Stimulated activated CD8-positive, alpha-beta memory T cell treated with anti-CD3 and anti-CD28 coated beads, Interleukin-15, amount 100 ng/mL, for 1 hour (primary cell): ENCODE data around the gene SCAPER.
"Not testable (repeated sequence)": the region's sequence is repeated elsewhere in the genome, so short reads cannot be mapped to it uniquely, and the experiment has no call there.

Experiments used
- DNase-seq: peaks from one replicate; pipeline ENCODE4 v3.0.0-alpha.2; 2020; ENCODE audit warnings: low read depth

SCAPER gene

GRCh38 chr15:76572983-76573314, 332.2 kb downstream of the SCAPER start:
- no peak for DNase-seq

- DNase-seq = no peak
Observed at GRCh38 chr15:76566276-76566675, 338.9 kb downstream of the SCAPER start.

GRCh38 chr15:76565366-76565765, 339.8 kb downstream of the SCAPER start:
- DNase-seq = no peak

GRCh38 chr15:76555247-76555646, 349.9 kb downstream of the SCAPER start:
- DNase-seq = no peak

GRCh38 chr15:76553564-76553963, 351.6 kb downstream of the SCAPER start:
- no peak for DNase-seq

- DNase-seq = no peak
Observed at GRCh38 chr15:76553102-76553501, 352.0 kb downstream of the SCAPER start.

- DNase-seq = no peak
Observed at GRCh38 chr15:76546805-76547204, 358.3 kb downstream of the SCAPER start.

GRCh38 chr15:76533995-76534394, 371.1 kb downstream of the SCAPER start:
- no peak for DNase-seq

- DNase-seq = no peak
Observed at GRCh38 chr15:76533060-76533820, 371.9 kb downstream of the SCAPER start.

- DNase-seq = no peak
Observed at GRCh38 chr15:76529911-76530310, 375.2 kb downstream of the SCAPER start.

- no peak for DNase-seq
Observed at GRCh38 chr15:76526111-76526510, 379.0 kb downstream of the SCAPER start.

- no peak for DNase-seq
Observed at GRCh38 chr15:76517910-76518309, 387.2 kb downstream of the SCAPER start.

- no peak for DNase-seq
Observed at GRCh38 chr15:76514282-76514681, 390.9 kb downstream of the SCAPER start.

- no peak for DNase-seq
Observed at GRCh38 chr15:76512971-76513370, 392.2 kb downstream of the SCAPER start.

- not testable (repeated sequence) for DNase-seq
Observed at GRCh38 chr15:76510663-76511062, 394.5 kb downstream of the SCAPER start.

GRCh38 chr15:76503804-76504203, 401.3 kb downstream of the SCAPER start:
- no peak for DNase-seq

GRCh38 chr15:76503121-76503520, 402.0 kb downstream of the SCAPER start:
- DNase-seq = no peak

- no peak for DNase-seq
Observed at GRCh38 chr15:76502678-76503077, 402.5 kb downstream of the SCAPER start.

- not testable (repeated sequence) for DNase-seq
Observed at GRCh38 chr15:76502185-76502584, 403.0 kb downstream of the SCAPER start.

- DNase-seq = no peak
Observed at GRCh38 chr15:76501726-76502125, 403.4 kb downstream of the SCAPER start.

- DNase-seq = no peak
Observed at GRCh38 chr15:76501011-76501410, 404.1 kb downstream of the SCAPER start.

- DNase-seq = no peak
Observed at GRCh38 chr15:76495487-76495886, 409.7 kb downstream of the SCAPER start.

- DNase-seq = no peak
Observed at GRCh38 chr15:76492538-76492937, 412.6 kb downstream of the SCAPER start.

- DNase-seq = no peak
Observed at GRCh38 chr15:76483752-76484151, 421.4 kb downstream of the SCAPER start.
